CD4-positive, alpha-beta T cell treated with Interleukin-15 for 4 hours (primary cell): Measurements from ENCODE around the gene CLDN1.

Experiments
- DNase-seq: peaks from one replicate; pipeline ENCODE4 v3.0.0-alpha.2; 2020; ENCODE audit warnings: low spot score

The CLDN1 gene

GRCh38 chr3:190321789-190322603 lies at the start of gene CLDN1:
CLDN1 (minus strand) TSS chr3:190322446; CDS start chr3:190322206, 240 bp downstream.
- peak; percentile 62 for DNase-seq

- no peak for DNase-seq
These were observed 48.9 kb upstream of the CLDN1 start for GRCh38 chr3:190371152-190371551.

- no peak for DNase-seq
These were observed 48.1 kb upstream of the CLDN1 start for GRCh38 chr3:190370369-190370768.

GRCh38 chr3:190369668-190370295 lies 47.5 kb upstream of the CLDN1 start:
- DNase-seq: no peak

GRCh38 chr3:190368881-190369280 lies 46.6 kb upstream of the CLDN1 start:
- no peak for DNase-seq

GRCh38 chr3:190366133-190366532 lies 43.9 kb upstream of the CLDN1 start:
- DNase-seq: no peak

- DNase-seq: no peak
These were observed 40.0 kb upstream of the CLDN1 start for GRCh38 chr3:190362258-190362657.

GRCh38 chr3:190361791-190362190 lies 39.5 kb upstream of the CLDN1 start:
- no peak for DNase-seq

- no peak for DNase-seq
These were observed 38.0 kb upstream of the CLDN1 start for GRCh38 chr3:190360228-190360627.

- no peak for DNase-seq
These were observed 37.6 kb upstream of the CLDN1 start for GRCh38 chr3:190359813-190360212.

- DNase-seq: no peak
These were observed 35.2 kb upstream of the CLDN1 start for GRCh38 chr3:190357468-190357867.

- DNase-seq: no peak
These were observed 34.0 kb upstream of the CLDN1 start for GRCh38 chr3:190356246-190356645.

- DNase-seq: no peak
These were observed 30.7 kb upstream of the CLDN1 start for GRCh38 chr3:190352861-190353457.

GRCh38 chr3:190346541-190346940 lies 24.3 kb upstream of the CLDN1 start:
- DNase-seq: no peak

- DNase-seq: no peak
These were observed 23.6 kb upstream of the CLDN1 start for GRCh38 chr3:190345878-190346277.

GRCh38 chr3:190345027-190345821 lies 23.0 kb upstream of the CLDN1 start:
- DNase-seq: no peak

GRCh38 chr3:190340071-190340470 lies 17.8 kb upstream of the CLDN1 start:
- no peak for DNase-seq

- DNase-seq: no peak
These were observed 16.9 kb upstream of the CLDN1 start for GRCh38 chr3:190339130-190339529.

- no peak for DNase-seq
These were observed 16.5 kb upstream of the CLDN1 start for GRCh38 chr3:190338717-190339116.

GRCh38 chr3:190337301-190337700 lies 15.1 kb upstream of the CLDN1 start:
- DNase-seq: no peak

GRCh38 chr3:190336516-190337189 lies 14.4 kb upstream of the CLDN1 start:
- DNase-seq: no peak

- DNase-seq: no peak
These were observed 11.7 kb upstream of the CLDN1 start for GRCh38 chr3:190333961-190334360.
